SK-N-SH (cell line): ENCODE measurements around the gene CNTD1. TPM values are rescaled to one million over a fixed set of nuclear protein-coding genes. Genes with fewer than 3 reads are reported as not detected.
A peak's percentile ranks its signal among the peaks of the same experiment; 100 is the strongest.

Experiments used
- CTCF ChIA-PET: fragments of 300-600, 350-600 bp; formaldehyde crosslinking; extraction: SDS; loops from one replicate; lab custom pipeline; 2021; lab: Yijun Ruan, JAX
- POLR2A ChIA-PET: fragments of 350-600 bp; sonication (Branson Sonifier 250); formaldehyde crosslinking; extraction: SDS; loops from one replicate; lab custom pipeline; 2020; ENCODE audit warnings: antibody characterized with exemption, inconsistent platforms; lab: Yijun Ruan, JAX
- DNase-seq: peaks from one replicate; pipeline ENCODE4 v3.0.0; 2012
- H2AFZ ChIP-seq: fragments of 200-600 bp; sonication (generic); 2 replicates; pipeline ENCODE4 v1.8.1; 2016; ENCODE audit warnings: antibody characterized with exemption, mild to moderate bottlenecking, low read depth
- H3F3A ChIP-seq: fragments of 200-600 bp; sonication (generic); replicated peaks from 2 replicates; pipeline ENCODE3; 2016; ENCODE audit warnings: antibody characterized with exemption, mild to moderate bottlenecking; ENCODE audit not compliant: insufficient read depth
- H3K27ac ChIP-seq, 2 experiments: fragments of 200-500 bp in 1 of 2; fragments of 200-600 bp in 1 of 2; sonication (Bioruptor generic) in 1 of 2; sonication (generic), shearing (Covaris generic) in 1 of 2; 2 replicates each; pipeline versions ENCODE4 v1.5.1 to v1.6.1; 2014 to 2016; ENCODE audit warnings: low read depth in 2 of 2, inconsistent platforms in 1 of 2, low read length in 1 of 2, mild to moderate bottlenecking in 1 of 2, mixed read lengths in 1 of 2
- H3K27me3 ChIP-seq: fragments of 200-600 bp; sonication (generic), shearing (Covaris generic); 2 replicates; pipeline ENCODE4 v1.6.1; 2016; ENCODE audit warnings: mixed run types; ENCODE audit not compliant: insufficient read depth
- H3K36me3 ChIP-seq, 2 experiments: fragments of 200-500 bp in 1 of 2; fragments of 200-600 bp in 1 of 2; sonication (Bioruptor generic) in 1 of 2; sonication (generic) in 1 of 2; replicated peaks in 1 of 2; 2 replicates each; pipeline versions ENCODE3 to v1.5.1; 2014 to 2016; ENCODE audit warnings: low read length in 1 of 2, mild to moderate bottlenecking in 1 of 2; ENCODE audit not compliant: insufficient read depth in 2 of 2, control insufficient read depth in 1 of 2
- H3K4me1 ChIP-seq, 2 experiments: fragments of 200-500 bp in 1 of 2; fragments of 200-600 bp in 1 of 2; sonication (Bioruptor generic) in 1 of 2; sonication (generic), shearing (Covaris generic) in 1 of 2; 2 replicates each; pipeline versions ENCODE4 v1.5.1 to v1.6.1; 2014 to 2016; ENCODE audit warnings: low read depth in 1 of 2, low read length in 1 of 2, mixed run types in 1 of 2; ENCODE audit not compliant: insufficient read depth in 2 of 2, control insufficient read depth in 1 of 2
- H3K4me2 ChIP-seq: fragments of 200-600 bp; sonication (generic), shearing (Covaris generic); 2 replicates; pipeline ENCODE4 v1.6.1; 2017; ENCODE audit warnings: mixed run types
- H3K4me3 ChIP-seq, 2 experiments: fragments of 200-500 bp in 1 of 2; fragments of 200-600 bp in 1 of 2; sonication (Bioruptor generic) in 1 of 2; sonication (generic), shearing (Covaris generic) in 1 of 2; 2 replicates each; pipeline versions ENCODE4 v1.5.1 to v1.8.1; 2014 to 2016; ENCODE audit warnings: low read depth in 2 of 2, inconsistent platforms in 1 of 2, low read length in 1 of 2, mild to moderate bottlenecking in 1 of 2, mixed read lengths in 1 of 2, moderate library complexity in 1 of 2
- H3K79me2 ChIP-seq: fragments of 200-600 bp; sonication (generic); 2 replicates; pipeline ENCODE4 v1.8.1; 2017; ENCODE audit warnings: mild to moderate bottlenecking; ENCODE audit not compliant: insufficient read depth
- H3K9ac ChIP-seq: fragments of 200-600 bp; sonication (generic); 2 replicates; pipeline ENCODE4 v1.6.1; 2017; ENCODE audit warnings: mixed run types
- H3K9me2 ChIP-seq: fragments of 200-600 bp; sonication (generic); 2 replicates; pipeline ENCODE4 v1.6.1; 2017; ENCODE audit warnings: mixed run types
- H3K9me3 ChIP-seq: fragments of 200-600 bp; sonication (generic); 2 replicates; pipeline ENCODE4 v1.6.1; 2017; ENCODE audit warnings: mixed run types, mild to moderate bottlenecking, moderate library complexity
- H4K20me1 ChIP-seq: fragments of 200-600 bp; sonication (generic); 2 replicates; pipeline ENCODE4 v1.6.1; 2017; ENCODE audit warnings: mild to moderate bottlenecking, mixed run types; ENCODE audit not compliant: insufficient read depth
- ELF1 ChIP-seq: IDR thresholded peaks from 2 replicates; pipeline ENCODE4 v1.4.0; 2012
- EP300 ChIP-seq, 2 experiments: IDR thresholded peaks; 2 replicates each; pipeline versions ENCODE4 v1.4.0 to v1.6.1; 2012; ENCODE audit warnings: borderline replicate concordance in 1 of 2, low read depth in 1 of 2, low read length in 1 of 2
- EZH2phosphoT487 ChIP-seq: fragments of 200-600 bp; sonication (generic); IDR thresholded peaks from 2 replicates; pipeline ENCODE4 v1.6.1; 2017; ENCODE audit warnings: low read depth, mixed run types, mild to moderate bottlenecking, antibody characterized with exemption, moderate library complexity, borderline replicate concordance
- FOSL2 ChIP-seq: IDR thresholded peaks from 2 replicates; pipeline ENCODE4 v1.4.0; 2012; ENCODE audit warnings: low read depth, mild to moderate bottlenecking, moderate library complexity, borderline replicate concordance
- FOXJ3 ChIP-seq: sonication (generic); formaldehyde crosslinking; IDR thresholded peaks from 2 replicates; pipeline ENCODE4 v1.5.1; 2020; ENCODE audit warnings: mild to moderate bottlenecking, missing genetic modification reagents
- FOXM1 ChIP-seq: IDR thresholded peaks from 2 replicates; pipeline ENCODE4 v1.4.0; 2012; ENCODE audit warnings: low read depth, mild to moderate bottlenecking
- GABPA ChIP-seq: IDR thresholded peaks from 2 replicates; pipeline ENCODE4 v1.4.0; 2012; ENCODE audit warnings: low read depth, mild to moderate bottlenecking
- GATA2 ChIP-seq: sonication (generic); formaldehyde crosslinking; IDR thresholded peaks from 2 replicates; pipeline ENCODE4 v1.5.0; 2020; ENCODE audit warnings: mild to moderate bottlenecking, missing genetic modification reagents
- MEF2A ChIP-seq: IDR thresholded peaks from 2 replicates; pipeline ENCODE4 v1.4.0; 2012; ENCODE audit warnings: low read depth, borderline replicate concordance
- NRF1 ChIP-seq: IDR thresholded peaks from 2 replicates; pipeline ENCODE4 v1.6.1; 2012; ENCODE audit warnings: low read depth, mild to moderate bottlenecking, low read length
- POLR2AphosphoS5 ChIP-seq: IDR thresholded peaks from 2 replicates; pipeline ENCODE4 v1.6.1; 2012; ENCODE audit warnings: low read depth, low read length
- RAD21 ChIP-seq: IDR thresholded peaks from 2 replicates; pipeline ENCODE4 v1.6.1; 2012; ENCODE audit warnings: mild to moderate bottlenecking, low read length
- SIN3A ChIP-seq: IDR thresholded peaks from 2 replicates; pipeline ENCODE4 v1.6.1; 2012; ENCODE audit warnings: low read depth, mild to moderate bottlenecking, low read length, moderate library complexity, borderline replicate concordance
- TCF12 ChIP-seq: IDR thresholded peaks from 2 replicates; pipeline ENCODE4 v1.4.0; 2012
- TEAD4 ChIP-seq: IDR thresholded peaks from 2 replicates; pipeline ENCODE4 v1.4.0; 2012; ENCODE audit warnings: mild to moderate bottlenecking, borderline replicate concordance; ENCODE audit not compliant: insufficient read depth
- YY1 ChIP-seq: IDR thresholded peaks from 2 replicates; pipeline ENCODE4 v1.4.0; 2012; ENCODE audit warnings: low read depth, mild to moderate bottlenecking
- WGBS: methylation state at CpG from one replicate; pipeline ENCODE4 v1.1.6; 2017; ENCODE audit warnings: low lambda C conversion rate; 5-methylcytosine and 5-hydroxymethylcytosine counted together
- polyA plus RNA-seq, 3 experiments: library from polyadenylated mRNA; depleted of rRNA; stranded (reverse); fragments of >200 nt; gene quantifications; 2 replicates each; pipeline ENCODE4 v1.2.3, GENCODE V29; 2012
- TF ChIP-seq, protein P1 (sequence below): IDR thresholded peaks from 2 replicates; pipeline ENCODE4 v1.4.0; 2012; ENCODE audit warnings: low read depth, borderline replicate concordance
- TF ChIP-seq, protein P2 (sequence below): IDR thresholded peaks from 2 replicates; pipeline ENCODE4; 2012
- TF ChIP-seq, protein P3 (sequence below): fragments of 150-350 bp; IDR thresholded peaks from 2 replicates; pipeline ENCODE4 v1.6.1; 2016; ENCODE audit warnings: mild to moderate bottlenecking, low read depth, low read length
- TF ChIP-seq, protein P4 (sequence below): IDR thresholded peaks from 2 replicates; pipeline ENCODE4 v1.4.0; 2012; ENCODE audit warnings: low read depth

Gene CNTD1
- polyA plus RNA-seq, 1 of the 3 experiments (the other 2 are of a cell fraction): not detected

DNA sequence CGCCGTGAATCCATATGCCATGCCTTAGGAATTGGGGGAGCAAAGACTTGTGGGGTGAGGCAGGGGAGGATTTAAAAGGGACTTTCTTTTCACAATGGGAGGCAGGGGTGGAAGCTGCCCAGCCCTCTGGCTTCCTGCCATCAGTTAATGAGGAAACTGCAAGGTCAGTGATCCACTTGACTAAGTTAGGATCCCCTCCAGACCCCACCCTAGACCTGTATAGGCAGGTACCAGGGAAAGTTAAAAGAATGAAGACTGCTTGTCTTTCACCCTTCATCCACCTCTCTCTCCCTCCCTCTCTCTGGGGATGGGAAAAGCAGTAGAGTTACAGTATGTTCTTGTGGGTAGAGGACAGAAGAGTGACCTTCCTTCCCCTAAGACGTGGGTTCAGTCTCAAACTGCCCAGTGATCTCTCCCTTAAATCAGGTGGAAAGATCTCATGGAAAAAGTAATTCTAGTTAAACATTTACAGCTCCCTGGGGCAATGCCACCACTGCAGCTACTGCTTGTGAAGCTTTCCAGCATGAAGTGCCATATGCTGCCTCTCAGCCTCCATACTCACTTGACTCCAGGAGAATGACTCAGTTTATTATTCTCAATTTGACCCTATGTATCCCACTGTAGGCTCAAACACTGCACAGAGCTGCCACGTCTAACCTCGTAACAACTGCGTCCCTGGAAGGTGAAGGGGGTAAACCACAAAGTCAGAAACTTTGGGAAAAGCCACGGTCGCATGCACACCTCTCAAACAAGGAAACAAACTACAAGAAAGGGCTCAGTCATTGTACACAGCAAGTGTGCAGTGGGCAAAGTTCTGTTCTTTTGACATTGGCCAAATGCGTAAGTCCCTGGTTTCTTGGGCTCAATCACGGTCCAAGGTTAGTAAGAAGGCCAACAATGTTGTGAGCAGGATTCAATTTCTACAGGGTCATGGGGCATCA lies 1.3 kb upstream of the CNTD1 start:
- 88% methylated on average over 10 of the region's 10 CpGs for WGBS
- Histone ChIP-seq H3K27ac (0 out of 4 replicates have a peak overlapping the region, but pooled peaks of 1 of the 2 experiments have one; percentile 36), H3K79me2 (peaks cover 18% of the 10 kb centered on the region; the same call in 1 of the 2 replicates), H3K4me2 (peak overlapping the region; percentile 87), H3F3A (peaks cover 8% of the 10 kb centered on the region), H3K4me3 (peak overlapping the region; percentile 93 to 94), H3K4me1 (peaks cover 7 to 15% of the 10 kb centered on the region in 2 experiments; a peak in 1 of 4 replicates), H3K9ac (peak overlapping the region; percentile 84; the same call in 1 of the 2 replicates), H4K20me1 (no peaks in the 10 kb centered on the region), H2AFZ (no peak overlapping the region), H3K9me2 (no peaks in the 10 kb centered on the region), H3K36me3 (no peaks in the 10 kb centered on the region), H3K27me3 (no peaks in the 10 kb centered on the region), H3K9me3 (no peaks in the 10 kb centered on the region)
- TF ChIP-seq TEAD4 (no peak), TCF12 (no peak), POLR2AphosphoS5 (0 out of 2 replicates have a peak, but pooled peaks have one; percentile 10)
- POLR2A ChIA-PET: interaction anchor here (1.1 kb wide), 1 partner anchor 27 kb away, joined by 4 read pairs; the partner anchor contains the start of gene BECN1
- no peak for DNase-seq
- CTCF ChIA-PET: interaction anchor here (0.6 to 2.2 kb wide), 6 partner anchors 12 to 221 kb away, joined by 3 to 7 read pairs (median 4); partner anchors contain the start of genes PSMC3IP and RAMP2

DNA sequence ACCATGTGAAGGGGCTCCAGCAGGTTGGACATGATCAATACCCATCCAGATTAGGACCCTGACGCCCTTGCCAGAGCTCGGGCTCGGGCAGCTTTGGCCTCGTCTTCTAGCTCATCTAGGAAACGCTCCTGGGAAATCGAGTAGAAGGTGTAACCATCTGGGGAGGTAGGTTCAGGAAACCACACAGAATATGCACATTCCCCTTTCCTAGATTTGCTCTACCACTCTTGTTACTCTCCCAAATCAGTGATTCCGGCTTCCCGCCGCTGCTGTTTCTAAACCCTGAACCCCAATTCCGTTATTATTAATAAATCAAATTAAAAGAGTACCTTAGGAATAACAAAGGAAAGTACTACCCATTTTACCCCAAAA lies 664 bp upstream of the CNTD1 start:
- peaks cover 7 to 15% of the 10 kb centered on the region in 2 experiments; a peak in 1 of 4 replicates for H3K4me1 ChIP-seq
- POLR2A ChIA-PET: interaction anchor here (1.1 to 1.3 kb wide), 2 partner anchors 17 to 26 kb away, joined by 4 read pairs; partner anchors contain the start of genes BECN1 and WNK4
- peak overlapping the region; percentile 81; the same call in 1 of the 2 replicates for H2AFZ ChIP-seq
- H3K79me2 ChIP-seq: peaks cover 18% of the 10 kb centered on the region; the same call in 1 of the 2 replicates
- H3K9ac ChIP-seq: peak overlapping the region; percentile 84
- 21% methylated on average over 10 of the region's 10 CpGs for WGBS
- H3K4me2 ChIP-seq: peak overlapping the region; percentile 87
- no peaks in the 10 kb centered on the region for H3K27me3 ChIP-seq
- peak overlapping the region; percentile 93 to 94 for H3K4me3 ChIP-seq
- no peak for DNase-seq
- H3K9me2 ChIP-seq: no peaks in the 10 kb centered on the region
- peaks cover 2% of the 10 kb centered on the region for H3F3A ChIP-seq
- CTCF ChIA-PET: interaction anchor here (0.6 to 2.2 kb wide), 6 partner anchors 12 to 220 kb away, joined by 3 to 7 read pairs (median 4); partner anchors contain the start of genes BECN1 and PSMC3IP
- H3K9me3 ChIP-seq: no peaks in the 10 kb centered on the region
- H3K27ac ChIP-seq: peak overlapping the region in 1 of 2 experiments; percentile 36; a peak in 3 of 4 replicates
- no peak for TF ChIP-seq MEF2A
- no peak for TF ChIP-seq SIN3A
- TF ChIP-seq ELF1: no peak
- no peak for TF ChIP-seq EP300 (IDR thresholded peaks at IDR 0.05; ENCODE audit: borderline replicate concordance in 1 of 2, low read depth in 1 of 2, low read length in 1 of 2)
- no peak for TF ChIP-seq FOXJ3 (CRISPR knock-in tag)
- TF ChIP-seq, protein P1, sequence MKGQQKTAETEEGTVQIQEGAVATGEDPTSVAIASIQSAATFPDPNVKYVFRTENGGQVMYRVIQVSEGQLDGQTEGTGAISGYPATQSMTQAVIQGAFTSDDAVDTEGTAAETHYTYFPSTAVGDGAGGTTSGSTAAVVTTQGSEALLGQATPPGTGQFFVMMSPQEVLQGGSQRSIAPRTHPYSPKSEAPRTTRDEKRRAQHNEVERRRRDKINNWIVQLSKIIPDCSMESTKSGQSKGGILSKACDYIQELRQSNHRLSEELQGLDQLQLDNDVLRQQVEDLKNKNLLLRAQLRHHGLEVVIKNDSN: no peak
- TF ChIP-seq RAD21: no peak
- no peak for TF ChIP-seq NRF1
- TF ChIP-seq, protein P2, sequence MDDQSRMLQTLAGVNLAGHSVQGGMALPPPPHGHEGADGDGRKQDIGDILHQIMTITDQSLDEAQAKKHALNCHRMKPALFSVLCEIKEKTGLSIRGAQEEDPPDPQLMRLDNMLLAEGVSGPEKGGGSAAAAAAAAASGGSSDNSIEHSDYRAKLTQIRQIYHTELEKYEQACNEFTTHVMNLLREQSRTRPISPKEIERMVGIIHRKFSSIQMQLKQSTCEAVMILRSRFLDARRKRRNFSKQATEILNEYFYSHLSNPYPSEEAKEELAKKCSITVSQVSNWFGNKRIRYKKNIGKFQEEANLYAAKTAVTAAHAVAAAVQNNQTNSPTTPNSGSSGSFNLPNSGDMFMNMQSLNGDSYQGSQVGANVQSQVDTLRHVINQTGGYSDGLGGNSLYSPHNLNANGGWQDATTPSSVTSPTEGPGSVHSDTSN: no peak
- TF ChIP-seq FOSL2: no peak
- TF ChIP-seq, protein P3, sequence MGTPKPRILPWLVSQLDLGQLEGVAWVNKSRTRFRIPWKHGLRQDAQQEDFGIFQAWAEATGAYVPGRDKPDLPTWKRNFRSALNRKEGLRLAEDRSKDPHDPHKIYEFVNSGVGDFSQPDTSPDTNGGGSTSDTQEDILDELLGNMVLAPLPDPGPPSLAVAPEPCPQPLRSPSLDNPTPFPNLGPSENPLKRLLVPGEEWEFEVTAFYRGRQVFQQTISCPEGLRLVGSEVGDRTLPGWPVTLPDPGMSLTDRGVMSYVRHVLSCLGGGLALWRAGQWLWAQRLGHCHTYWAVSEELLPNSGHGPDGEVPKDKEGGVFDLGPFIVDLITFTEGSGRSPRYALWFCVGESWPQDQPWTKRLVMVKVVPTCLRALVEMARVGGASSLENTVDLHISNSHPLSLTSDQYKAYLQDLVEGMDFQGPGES: no peak
- TF ChIP-seq YY1: no peak
- no peak for TF ChIP-seq GABPA
- no peak for TF ChIP-seq EZH2phosphoT487
- TF ChIP-seq FOXM1: no peak
- TF ChIP-seq, protein P4, sequence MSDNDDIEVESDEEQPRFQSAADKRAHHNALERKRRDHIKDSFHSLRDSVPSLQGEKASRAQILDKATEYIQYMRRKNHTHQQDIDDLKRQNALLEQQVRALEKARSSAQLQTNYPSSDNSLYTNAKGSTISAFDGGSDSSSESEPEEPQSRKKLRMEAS: no peak
- TF ChIP-seq GATA2 (CRISPR knock-in tag): no peak
- no peaks in the 10 kb centered on the region for H4K20me1 ChIP-seq
- H3K36me3 ChIP-seq: no peaks in the 10 kb centered on the region
